Ishikawa (cell line): ENCODE results near the gene CHI3L2.

Source experiments
- CREB1 ChIP-seq: IDR thresholded peaks from 2 replicates; pipeline ENCODE4 v1.6.1; 2012; ENCODE audit warnings: low read depth
- EGR1 ChIP-seq: IDR thresholded peaks from 2 replicates; pipeline ENCODE4 v1.6.1; 2012
- EP300 ChIP-seq: IDR thresholded peaks from 2 replicates; pipeline ENCODE4 v1.6.1; 2012; ENCODE audit warnings: borderline replicate concordance
- FOXM1 ChIP-seq: IDR thresholded peaks from 2 replicates; pipeline ENCODE4 v1.6.1; 2012; ENCODE audit warnings: low read depth, borderline replicate concordance
- MAX ChIP-seq: IDR thresholded peaks from 2 replicates; pipeline ENCODE4 v1.6.1; 2012
- RAD21 ChIP-seq: IDR thresholded peaks from 2 replicates; pipeline ENCODE4 v1.6.1; 2012; ENCODE audit warnings: low read depth
- TAF1 ChIP-seq: IDR thresholded peaks from 2 replicates; pipeline ENCODE4 v1.6.1; 2012; ENCODE audit warnings: low read depth, mild to moderate bottlenecking

- TF ChIP-seq EP300 (no peak), RAD21 (no peak), FOXM1 (no peak), MAX (no peak), EGR1 (no peak), CREB1 (no peak), TAF1 (no peak)
These were observed 62.6 kb downstream of the CHI3L2 start for GRCh38 chr1:111290104-111290503.
